PFSK-1 (cell line): ENCODE results near the gene CERS3. TPM values are rescaled to one million over a fixed set of nuclear protein-coding genes. Genes with fewer than 3 reads are reported as not detected.

ENCODE experiments used
- FOXP2 ChIP-seq: optimal IDR thresholded peaks from 2 replicates; pipeline ENCODE3; 2011; ENCODE audit warnings: borderline replicate concordance, control low read depth, inconsistent platforms; ENCODE audit not compliant: insufficient read depth; ENCODE audit errors: extremely low read length, extremely low read depth
- POLR2AphosphoS5 ChIP-seq: IDR thresholded peaks from 2 replicates; pipeline ENCODE4 v1.6.1; 2012; ENCODE audit warnings: low read depth, mild to moderate bottlenecking, control low read depth, low read length, moderate library complexity
- SIN3A ChIP-seq: IDR thresholded peaks from 2 replicates; pipeline ENCODE4 v1.6.1; 2012; ENCODE audit warnings: mild to moderate bottlenecking, low read length, moderate library complexity, borderline replicate concordance; ENCODE audit not compliant: insufficient read depth
- TAF1 ChIP-seq: IDR thresholded peaks from 2 replicates; pipeline ENCODE4 v1.6.1; 2012; ENCODE audit warnings: low read length, control low read depth, borderline replicate concordance; ENCODE audit not compliant: insufficient read depth
- polyA plus RNA-seq: library from polyadenylated mRNA; unstranded; fragments of >200 nt; gene quantifications from one replicate; pipeline ENCODE4 v1.2.1, GENCODE V29; 2012; ENCODE audit warnings: low read depth, missing spikeins; ENCODE audit not compliant: insufficient read length
- TF ChIP-seq, protein P1 (sequence below), 2 experiments: IDR thresholded peaks; 2 replicates each; pipeline versions ENCODE4 v1.6.1 to v1.8.0; 2011 to 2012; ENCODE audit warnings: low read depth in 2 of 2, low read length in 2 of 2, control low read depth in 1 of 2, inconsistent platforms in 1 of 2, mild to moderate bottlenecking in 1 of 2, moderate library complexity in 1 of 2; ENCODE audit not compliant: insufficient read depth in 1 of 2

Gene CERS3
- polyA plus RNA-seq = not detected

GRCh38 chr15:100528833-100529428, at the start of gene CERS3:
Gene CERS3, minus strand, starts transcription at chr15:100528950. Its CDS starts 27,101 bp downstream, at chr15:100501849.
- no peak for TF ChIP-seq POLR2AphosphoS5
- no peak for TF ChIP-seq TAF1
- no peak for TF ChIP-seq SIN3A
- no peak for TF ChIP-seq FOXP2
- TF ChIP-seq, protein P1, sequence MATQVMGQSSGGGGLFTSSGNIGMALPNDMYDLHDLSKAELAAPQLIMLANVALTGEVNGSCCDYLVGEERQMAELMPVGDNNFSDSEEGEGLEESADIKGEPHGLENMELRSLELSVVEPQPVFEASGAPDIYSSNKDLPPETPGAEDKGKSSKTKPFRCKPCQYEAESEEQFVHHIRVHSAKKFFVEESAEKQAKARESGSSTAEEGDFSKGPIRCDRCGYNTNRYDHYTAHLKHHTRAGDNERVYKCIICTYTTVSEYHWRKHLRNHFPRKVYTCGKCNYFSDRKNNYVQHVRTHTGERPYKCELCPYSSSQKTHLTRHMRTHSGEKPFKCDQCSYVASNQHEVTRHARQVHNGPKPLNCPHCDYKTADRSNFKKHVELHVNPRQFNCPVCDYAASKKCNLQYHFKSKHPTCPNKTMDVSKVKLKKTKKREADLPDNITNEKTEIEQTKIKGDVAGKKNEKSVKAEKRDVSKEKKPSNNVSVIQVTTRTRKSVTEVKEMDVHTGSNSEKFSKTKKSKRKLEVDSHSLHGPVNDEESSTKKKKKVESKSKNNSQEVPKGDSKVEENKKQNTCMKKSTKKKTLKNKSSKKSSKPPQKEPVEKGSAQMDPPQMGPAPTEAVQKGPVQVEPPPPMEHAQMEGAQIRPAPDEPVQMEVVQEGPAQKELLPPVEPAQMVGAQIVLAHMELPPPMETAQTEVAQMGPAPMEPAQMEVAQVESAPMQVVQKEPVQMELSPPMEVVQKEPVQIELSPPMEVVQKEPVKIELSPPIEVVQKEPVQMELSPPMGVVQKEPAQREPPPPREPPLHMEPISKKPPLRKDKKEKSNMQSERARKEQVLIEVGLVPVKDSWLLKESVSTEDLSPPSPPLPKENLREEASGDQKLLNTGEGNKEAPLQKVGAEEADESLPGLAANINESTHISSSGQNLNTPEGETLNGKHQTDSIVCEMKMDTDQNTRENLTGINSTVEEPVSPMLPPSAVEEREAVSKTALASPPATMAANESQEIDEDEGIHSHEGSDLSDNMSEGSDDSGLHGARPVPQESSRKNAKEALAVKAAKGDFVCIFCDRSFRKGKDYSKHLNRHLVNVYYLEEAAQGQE (IDR thresholded peaks at IDR 0.05; ENCODE audit: insufficient read depth in 1 of 2, low read depth in 2 of 2, low read length in 2 of 2) = no peak

- no peak for TF ChIP-seq SIN3A
- no peak for TF ChIP-seq POLR2AphosphoS5
- no peak for TF ChIP-seq TAF1
- TF ChIP-seq FOXP2 = no peak
- TF ChIP-seq, protein P1 (IDR thresholded peaks at IDR 0.05; ENCODE audit: insufficient read depth in 1 of 2, low read depth in 2 of 2, low read length in 2 of 2) = no peak
Observed at GRCh38 chr15:100573526-100573925, 44.8 kb upstream of the CERS3 start.

- TF ChIP-seq SIN3A (no peak), POLR2AphosphoS5 (no peak)
- TF ChIP-seq, protein P1 (IDR thresholded peaks at IDR 0.05; ENCODE audit: insufficient read depth in 1 of 2, low read depth in 2 of 2, low read length in 2 of 2) = no peak
Observed at GRCh38 chr15:100572362-100572983, 43.7 kb upstream of the CERS3 start.

DNA sequence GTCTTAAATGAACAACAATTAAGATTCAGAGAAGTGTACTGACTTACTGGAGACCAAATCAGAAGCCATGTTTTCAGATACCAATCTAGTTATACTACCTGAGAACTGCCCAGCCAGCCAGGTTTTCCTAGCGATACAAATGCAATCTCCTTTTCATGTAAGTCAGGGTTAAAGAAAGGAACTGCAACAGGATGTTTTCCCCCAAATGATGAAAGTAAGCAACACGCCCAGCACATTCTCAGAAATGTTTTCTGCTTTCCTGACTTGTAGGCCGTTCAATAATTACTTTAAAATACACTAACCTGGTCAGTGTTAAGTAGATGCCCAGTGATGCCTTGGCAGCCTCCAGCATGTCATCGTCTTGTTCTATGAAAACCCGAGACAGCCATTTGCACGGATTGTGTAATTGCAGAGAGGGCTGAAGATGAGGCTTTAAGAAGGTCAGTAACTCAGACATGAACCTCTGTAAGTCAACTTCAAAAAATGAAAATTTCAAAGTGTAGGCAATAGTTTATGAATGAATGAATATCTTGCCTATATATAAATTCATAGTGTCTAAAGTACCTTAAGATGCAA, 42.9 kb upstream of the CERS3 start:
- TF ChIP-seq SIN3A = no peak
- TF ChIP-seq, protein P1 (IDR thresholded peaks at IDR 0.05; ENCODE audit: insufficient read depth in 1 of 2, low read depth in 2 of 2, low read length in 2 of 2) = no peak
